Lung (tissue), 12 donors: Measurements from ENCODE around the gene TOLLIP. TPM values are rescaled to one million over a fixed set of nuclear protein-coding genes. Genes with fewer than 3 reads are reported as not detected.

Experiments used
- ATAC-seq: fragments of 200-7000 bp; cut with Tn5 transposase; one replicate; pipeline ENCODE4 v1.9.1; 2020; ENCODE audit warnings: moderate number of reproducible peaks; ENCODE audit not compliant: insufficient read depth, low FRiP score
- DNase-seq, 3 donors: peaks; one replicate each; pipeline ENCODE4 v3.0.0-alpha.2; 2013 to 2017
- H3K27ac ChIP-seq, 2 donors: one replicate each; pipeline ENCODE4 v1.5.1; 2013; ENCODE audit warnings: mild to moderate bottlenecking in 2 of 2, moderate library complexity in 2 of 2, control low read depth in 1 of 2, inconsistent platforms in 1 of 2, low read depth in 1 of 2, low read length in 1 of 2
- H3K27me3 ChIP-seq, 3 donors: one replicate each; pipeline ENCODE4 v1.5.1; 2013; ENCODE audit warnings: low read length in 2 of 3; ENCODE audit not compliant: control insufficient read depth in 3 of 3, insufficient read depth in 3 of 3
- H3K36me3 ChIP-seq, 4 donors: one replicate each; pipeline ENCODE4 v1.5.1; 2013; ENCODE audit warnings: low read length in 4 of 4, mild to moderate bottlenecking in 1 of 4, moderate library complexity in 1 of 4; ENCODE audit not compliant: control insufficient read depth in 4 of 4, insufficient read depth in 4 of 4
- H3K4me1 ChIP-seq, 5 donors: one replicate each; pipeline ENCODE4 v1.5.1; 2013; ENCODE audit warnings: low read length in 5 of 5, mild to moderate bottlenecking in 2 of 5, moderate library complexity in 1 of 5; ENCODE audit not compliant: control insufficient read depth in 5 of 5, insufficient read depth in 5 of 5
- H3K4me3 ChIP-seq: one replicate; pipeline ENCODE4 v1.5.1; 2013; ENCODE audit warnings: mild to moderate bottlenecking, control low read depth, moderate library complexity
- H3K9ac ChIP-seq, 2 donors: one replicate each; pipeline ENCODE4 v1.5.1; 2013; ENCODE audit warnings: low read length in 2 of 2, control low read depth in 1 of 2; ENCODE audit not compliant: insufficient read depth in 1 of 2
- H3K9me3 ChIP-seq, 4 donors: one replicate each; pipeline ENCODE4 v1.5.1; 2013; ENCODE audit warnings: low read length in 3 of 4, mild to moderate bottlenecking in 1 of 4, moderate library complexity in 1 of 4; ENCODE audit not compliant: control insufficient read depth in 4 of 4, insufficient read depth in 3 of 4
- CTCF ChIP-seq: IDR thresholded peaks from 2 replicates; pipeline ENCODE4 v1.5.1; 2012; ENCODE audit warnings: mild to moderate bottlenecking; ENCODE audit errors: control extremely low read depth, extremely low read depth
- WGBS, 2 donors: extraction: QIAGEN DNeasy Blood & Tissue Kit; methylation state at CpG; one replicate each; pipeline ENCODE4 v1.1.7; 2013; 5-methylcytosine and 5-hydroxymethylcytosine counted together
- polyA plus RNA-seq, 2 donors: library from polyadenylated mRNA; stranded (reverse); fragments of 200-250 nt; gene quantifications; one replicate each; pipeline ENCODE4 v1.2.1, GENCODE V29; 2013
- total RNA-seq, 2 donors: library from RNA; depleted of rRNA in 1 of 2; stranded (reverse); fragments of >200 nt in 1 of 2; gene quantifications; one replicate each; pipeline ENCODE4 v1.2.1, GENCODE V29; 2014 to 2021
- donor health status: control.
- donor health status: control.
- donor health status: Bipolar disorder and iron deficiency.
- donor health status: healthy.
- donor health status: DM: yes; HTN: yes; CAD: no.

Gene TOLLIP
- total and polyA plus RNA-seq, 4 donors: 26.9 to 79.4 (median 43.4) TPM

- no peak for ATAC-seq
- peak; percentile 38 to 56 (median 56) for DNase-seq
- Histone ChIP-seq H3K27me3 (peaks cover 0 to 17% (median 5%) of the 10 kb centered on the region in 3 donors), H3K4me3 (no peak overlapping the region), H3K4me1 (peaks cover 6 to 12% (median 9%) of the 10 kb centered on the region in 5 donors), H3K27ac (no peak overlapping the region), H3K9ac (no peak overlapping the region), H3K9me3 (no peaks in the 10 kb centered on the region), H3K36me3 (no peaks in the 10 kb centered on the region)
- TF ChIP-seq CTCF: no peak
- 8 to 11% methylated on average over 41 to 91 of the region's 95 CpGs for WGBS, 2 donors
Measured at GRCh38 chr11:1336836-1337646, 27.6 kb upstream of the TOLLIP start.

GRCh38 chr11:1335811-1336761, 26.7 kb upstream of the TOLLIP start:
- DNase-seq (peak; percentile 71 to 94 (median 87)), ATAC-seq (peak; percentile 60)
- TF ChIP-seq CTCF: no peak
- Histone ChIP-seq H3K4me1 (peaks cover 5 to 12% (median 9%) of the 10 kb centered on the region in 5 donors), H3K27ac (peak overlapping the region in 1 of 2 donors; percentile 75), H3K4me3 (peak overlapping the region; percentile 24), H3K9ac (peak overlapping the region; percentile 25 to 32), H3K9me3 (no peaks in the 10 kb centered on the region), H3K27me3 (peaks cover 0 to 17% (median 5%) of the 10 kb centered on the region in 3 donors), H3K36me3 (no peaks in the 10 kb centered on the region)
- 1 to 2% methylated on average over 43 to 61 of the region's 66 CpGs for WGBS, 2 donors

- no peak overlapping the region for H3K27ac ChIP-seq
- H3K27me3 ChIP-seq: peaks cover 0 to 15% (median 4%) of the 10 kb centered on the region in 3 donors
- DNase-seq (no peak), ATAC-seq (no peak)
- 53 to 62% methylated on average over 10 of the region's 10 CpGs for WGBS, 2 donors
- H3K9me3 ChIP-seq: no peaks in the 10 kb centered on the region
- H3K36me3 ChIP-seq: no peaks in the 10 kb centered on the region
- H3K9ac ChIP-seq: no peak overlapping the region
- H3K4me1 ChIP-seq: peaks cover 5 to 12% (median 9%) of the 10 kb centered on the region in 5 donors
- H3K4me3 ChIP-seq: no peak overlapping the region
- no peak for TF ChIP-seq CTCF
Measured at GRCh38 chr11:1335264-1335810, 25.9 kb upstream of the TOLLIP start.
